ENCODE data around the gene CSMD2. TPM values are rescaled to one million over a fixed set of nuclear protein-coding genes. Genes with fewer than 3 reads are reported as not detected.

Gene CSMD2
- total RNA-seq, 4 donors from 2014 or later: 0.09 to 0.20 TPM; not detected in 2

DNA sequence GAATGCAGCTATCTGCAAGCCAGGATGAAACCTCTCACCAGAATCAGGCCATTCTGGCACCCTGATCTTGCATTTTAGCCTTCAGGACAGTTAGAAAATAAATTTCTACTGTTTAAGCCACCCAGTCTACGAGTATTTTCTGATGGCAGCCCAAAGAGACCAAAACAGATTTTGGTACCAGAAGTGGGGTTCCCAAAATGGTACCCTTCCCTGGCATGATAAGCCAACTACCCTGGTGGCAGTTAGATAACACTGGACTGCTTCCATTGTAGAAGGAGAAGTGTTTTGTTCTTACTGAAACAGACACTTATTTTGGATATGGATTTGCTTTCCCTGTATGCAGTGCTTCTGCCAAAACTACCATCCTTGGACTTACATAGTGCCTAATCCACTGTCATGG, 115.0 kb downstream of the CSMD2 start:
- no peak for TF ChIP-seq POLR2A (IDR thresholded peaks at IDR 0.05)
- no peak for TF ChIP-seq CTCF (IDR thresholded peaks at IDR 0.05 in 4 of 5, conservative IDR thresholded peaks at IDR 0.05 in 1 of 5)
- intact Hi-C loops (cut with DNase I; ENCODE audit: low total_unique reads): no loop called here
- Histone ChIP-seq H3K36me3 (no peaks in the 10 kb centered on the region), H3K4me1 (no peaks in the 10 kb centered on the region), H3K27ac (no peak overlapping the region), H3K9me3 (no peaks in the 10 kb centered on the region), H3K4me3 (no peak overlapping the region), H3K27me3 (peaks cover 0 to 2% (median 0%) of the 10 kb centered on the region in 3 donors)
- in situ Hi-C loops (cut with MboI; ENCODE audit: low sequenced_read_pairs in 4 of 4): no loop called here
- ATAC-seq (no peak), DNase-seq (no peak)

DNA sequence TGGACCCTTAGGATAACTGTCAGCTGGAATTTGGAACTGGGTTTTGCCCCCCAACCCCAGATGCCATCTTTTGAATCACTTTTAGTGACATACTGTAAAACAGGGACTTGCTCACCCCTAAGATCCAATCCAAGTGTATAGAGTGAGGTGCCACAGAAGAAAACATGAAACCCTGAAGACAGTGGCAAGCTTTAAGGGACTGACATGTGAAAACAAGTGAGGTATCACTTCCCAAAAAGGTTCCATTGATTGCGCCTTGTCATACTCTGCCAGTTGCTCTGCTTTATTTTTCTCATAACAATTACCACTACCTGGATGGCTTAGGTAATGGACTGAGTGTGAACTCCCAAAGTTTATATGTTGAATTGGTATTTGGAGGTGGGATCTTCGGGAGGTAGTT, 115.6 kb downstream of the CSMD2 start:
- in situ Hi-C loops (cut with MboI; ENCODE audit: low sequenced_read_pairs in 4 of 4) (no loop called here), intact Hi-C loops (cut with DNase I; ENCODE audit: low total_unique reads) (no loop called here)
- Histone ChIP-seq H3K36me3 (no peaks in the 10 kb centered on the region), H3K4me3 (no peak overlapping the region), H3K4me1 (no peaks in the 10 kb centered on the region), H3K9me3 (no peaks in the 10 kb centered on the region), H3K27ac (no peak overlapping the region), H3K27me3 (peaks cover 0 to 2% (median 0%) of the 10 kb centered on the region in 3 donors)
- TF ChIP-seq POLR2A (IDR thresholded peaks at IDR 0.05): no peak
- TF ChIP-seq CTCF (IDR thresholded peaks at IDR 0.05 in 4 of 5, conservative IDR thresholded peaks at IDR 0.05 in 1 of 5): no peak
- DNase-seq: no peak
- no peak for ATAC-seq

GRCh38 chr1:34037856-34038255, 127.2 kb downstream of the CSMD2 start:
- in situ Hi-C loops (cut with MboI; ENCODE audit: low sequenced_read_pairs in 4 of 4): no loop called here
- TF ChIP-seq CTCF (IDR thresholded peaks at IDR 0.05 in 4 of 5, conservative IDR thresholded peaks at IDR 0.05 in 1 of 5) (no peak), POLR2A (IDR thresholded peaks at IDR 0.05) (no peak)
- DNase-seq (no peak), ATAC-seq (no peak)
- H3K27ac ChIP-seq: no peak overlapping the region
- no peaks in the 10 kb centered on the region for H3K9me3 ChIP-seq
- no peaks in the 10 kb centered on the region for H3K27me3 ChIP-seq
- H3K4me1 ChIP-seq: no peaks in the 10 kb centered on the region
- H3K36me3 ChIP-seq: no peaks in the 10 kb centered on the region
- H3K4me3 ChIP-seq: no peak overlapping the region
- intact Hi-C loops (cut with DNase I; ENCODE audit: low total_unique reads): no loop called here

DNA sequence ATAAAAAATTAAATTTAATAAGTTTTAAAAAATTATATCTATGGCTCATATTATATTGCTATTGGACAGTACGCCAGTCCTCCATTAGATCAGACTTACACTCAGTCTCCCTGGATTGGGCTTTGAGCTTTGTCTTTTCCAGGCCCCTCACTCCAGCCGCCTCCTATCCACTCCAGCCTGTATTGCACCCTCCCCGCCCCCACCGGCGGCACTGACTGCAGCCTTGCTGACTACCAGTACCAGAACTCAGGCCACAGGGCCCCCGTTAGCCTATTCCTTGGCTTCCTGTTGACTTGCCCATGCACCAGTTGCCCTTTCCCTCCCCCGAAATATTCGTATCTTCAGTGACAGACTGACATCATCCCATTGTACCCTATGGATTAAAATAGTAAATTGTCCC, 127.9 kb downstream of the CSMD2 start:
- H3K27ac ChIP-seq: no peak overlapping the region
- TF ChIP-seq CTCF (IDR thresholded peaks at IDR 0.05 in 4 of 5, conservative IDR thresholded peaks at IDR 0.05 in 1 of 5) (no peak), POLR2A (IDR thresholded peaks at IDR 0.05) (no peak)
- H3K36me3 ChIP-seq: no peaks in the 10 kb centered on the region
- intact Hi-C loops (cut with DNase I; ENCODE audit: low total_unique reads) (no loop called here), in situ Hi-C loops (cut with MboI; ENCODE audit: low sequenced_read_pairs in 4 of 4) (no loop called here)
- DNase-seq (no peak), ATAC-seq (no peak)
- no peaks in the 10 kb centered on the region for H3K9me3 ChIP-seq
- H3K27me3 ChIP-seq: no peaks in the 10 kb centered on the region
- H3K4me1 ChIP-seq: no peaks in the 10 kb centered on the region
- H3K4me3 ChIP-seq: no peak overlapping the region

- intact Hi-C loops (cut with DNase I; ENCODE audit: low total_unique reads) (no loop called here), in situ Hi-C loops (cut with MboI; ENCODE audit: low sequenced_read_pairs in 4 of 4) (no loop called here)
- Histone ChIP-seq H3K9me3 (no peaks in the 10 kb centered on the region), H3K27me3 (no peaks in the 10 kb centered on the region), H3K36me3 (no peaks in the 10 kb centered on the region), H3K4me1 (no peaks in the 10 kb centered on the region), H3K27ac (no peak overlapping the region), H3K4me3 (no peak overlapping the region)
- TF ChIP-seq CTCF (IDR thresholded peaks at IDR 0.05 in 4 of 5, conservative IDR thresholded peaks at IDR 0.05 in 1 of 5): no peak
- no peak for TF ChIP-seq POLR2A (IDR thresholded peaks at IDR 0.05)
- DNase-seq: no peak
- ATAC-seq: no peak
Observed at GRCh38 chr1:34034036-34034435, 131.0 kb downstream of the CSMD2 start.

Measured in gastrocnemius medialis (tissue), 4 donors.